VCaP (cell line): Measurements from ENCODE around the gene PPIA.
"Not testable (repeated sequence)": the region's sequence is repeated elsewhere in the genome, so short reads cannot be mapped to it uniquely, and the experiment has no call there.

ENCODE experiments used
- H3K27ac ChIP-seq: fragments of 450-650 bp; 2 replicates; pipeline ENCODE4 v1.5.1; 2017
- CTCF ChIP-seq: fragments of 450-650 bp; conservative IDR thresholded peaks from 2 replicates; pipeline ENCODE4 v1.5.1; 2017; ENCODE audit warnings: mild to moderate bottlenecking, moderate library complexity

The PPIA gene

GRCh38 chr7:44824894-44825526 lies 28.5 kb downstream of the PPIA start:
- no peak overlapping the region for H3K27ac ChIP-seq

GRCh38 chr7:44827567-44827966 lies 31.1 kb downstream of the PPIA start:
- TF ChIP-seq CTCF = no peak
- no peak overlapping the region for H3K27ac ChIP-seq

More at GRCh38 chr7:44824894-44825526, 28.5 kb downstream of the PPIA start:
- TF ChIP-seq CTCF = no peak

GRCh38 chr7:44838751-44839150 lies 42.3 kb downstream of the PPIA start:
- no peak for TF ChIP-seq CTCF
- no peak overlapping the region for H3K27ac ChIP-seq

- not testable (repeated sequence) for H3K27ac ChIP-seq
These were observed 46.2 kb downstream of the PPIA start for GRCh38 chr7:44842675-44843074.

- H3K27ac ChIP-seq = not testable (repeated sequence)
These were observed 47.0 kb downstream of the PPIA start for GRCh38 chr7:44843440-44843839.

GRCh38 chr7:44845451-44845850 lies 49.0 kb downstream of the PPIA start:
- no peak for TF ChIP-seq CTCF
- H3K27ac ChIP-seq = peak overlapping the region; percentile 88; the same call in 1 of the 2 replicates

- H3K27ac ChIP-seq = peak overlapping the region; percentile 88
These were observed 49.9 kb downstream of the PPIA start for GRCh38 chr7:44846390-44846789.

- H3K27ac ChIP-seq = peak overlapping the region; percentile 88
- TF ChIP-seq CTCF = no peak
These were observed 50.5 kb downstream of the PPIA start for GRCh38 chr7:44846816-44847508.

GRCh38 chr7:44847509-44847919 lies 51.0 kb downstream of the PPIA start:
- peak; percentile 98 for TF ChIP-seq CTCF
- H3K27ac ChIP-seq = peak overlapping the region; percentile 88
